HFF-Myc (cell line): ENCODE results near the gene PRR33.

ENCODE experiments used
- DNase-seq: peaks from one replicate; pipeline ENCODE4 v3.0.0-alpha.2; 2011; ENCODE audit warnings: low read depth; ENCODE audit errors: extremely low read depth
- H3K4me3 ChIP-seq: replicated peaks from 2 replicates; pipeline ENCODE4 v1.5.1; 2011; ENCODE audit warnings: low read depth, mild to moderate bottlenecking, control low read depth, low read length
- CTCF ChIP-seq: IDR thresholded peaks from 2 replicates; pipeline ENCODE4 v1.5.1; 2012; ENCODE audit warnings: mild to moderate bottlenecking, low read depth, low read length, control low read depth; ENCODE audit errors: missing control alignments

Gene PRR33

GRCh38 chr11:1862588-1863351 is 28.9 kb downstream of the PRR33 start:
- no peak overlapping the region for H3K4me3 ChIP-seq
- no peak for DNase-seq
- TF ChIP-seq CTCF, result no peak

GRCh38 chr11:1861435-1862411 is 30.0 kb downstream of the PRR33 start:
- no peak overlapping the region for H3K4me3 ChIP-seq
- DNase-seq, result no peak
- no peak for TF ChIP-seq CTCF

GRCh38 chr11:1860108-1860507 is 31.6 kb downstream of the PRR33 start:
- TF ChIP-seq CTCF, result no peak
- no peak for DNase-seq
- H3K4me3 ChIP-seq, result no peak overlapping the region

- no peak overlapping the region for H3K4me3 ChIP-seq
- no peak for TF ChIP-seq CTCF
- no peak for DNase-seq
These were observed 32.7 kb downstream of the PRR33 start for GRCh38 chr11:1859004-1859403.

GRCh38 chr11:1858576-1858975 is 33.1 kb downstream of the PRR33 start:
- DNase-seq, result no peak
- no peak overlapping the region for H3K4me3 ChIP-seq
- no peak for TF ChIP-seq CTCF

GRCh38 chr11:1858154-1858553 is 33.5 kb downstream of the PRR33 start:
- no peak for TF ChIP-seq CTCF
- no peak overlapping the region for H3K4me3 ChIP-seq
- DNase-seq, result no peak
